Measurements from ENCODE around the gene KPNA1.

Gene KPNA1

DNA sequence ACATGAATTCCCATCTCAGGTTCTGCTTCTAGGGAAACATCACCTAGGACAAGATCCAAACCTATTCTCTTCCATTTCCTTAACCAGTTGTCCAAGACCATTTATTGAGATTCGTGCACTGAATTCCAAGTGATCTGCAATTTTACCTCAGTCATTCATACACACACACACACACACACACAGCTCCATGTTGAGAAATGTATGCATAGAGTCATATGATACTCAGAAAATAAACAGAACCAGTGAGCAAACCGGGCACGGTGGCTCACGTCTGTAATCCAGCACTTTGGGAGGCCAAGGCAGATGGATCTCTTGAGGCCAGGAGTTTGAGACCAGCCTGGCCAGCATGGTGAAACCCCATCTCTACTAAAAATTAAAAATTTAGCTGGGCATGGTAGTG lies 6.1 kb upstream of the KPNA1 start:
- Histone ChIP-seq H4K20me1 (ENCODE audit: insufficient read depth) (no peaks in the 10 kb centered on the region), H3K4me2 (no peak overlapping the region), H3K27ac (no peak overlapping the region), H3K79me2 (ENCODE audit: insufficient read depth, low read depth) (no peaks in the 10 kb centered on the region), H3K36me3 (ENCODE audit: insufficient read depth) (no peaks in the 10 kb centered on the region), H3K27me3 (ENCODE audit: insufficient read depth, low read depth) (no peaks in the 10 kb centered on the region), H2AFZ (ENCODE audit: low read depth) (no peak overlapping the region), H3K4me1 (ENCODE audit: low read depth, poor library complexity, severe bottlenecking) (no peaks in the 10 kb centered on the region), H3K4me3 (IDR thresholded peaks at IDR 0.05; ENCODE audit: insufficient read depth, low read depth, low read length) (no peak overlapping the region), H3K9ac (no peak overlapping the region)
- TF ChIP-seq, protein P1, sequence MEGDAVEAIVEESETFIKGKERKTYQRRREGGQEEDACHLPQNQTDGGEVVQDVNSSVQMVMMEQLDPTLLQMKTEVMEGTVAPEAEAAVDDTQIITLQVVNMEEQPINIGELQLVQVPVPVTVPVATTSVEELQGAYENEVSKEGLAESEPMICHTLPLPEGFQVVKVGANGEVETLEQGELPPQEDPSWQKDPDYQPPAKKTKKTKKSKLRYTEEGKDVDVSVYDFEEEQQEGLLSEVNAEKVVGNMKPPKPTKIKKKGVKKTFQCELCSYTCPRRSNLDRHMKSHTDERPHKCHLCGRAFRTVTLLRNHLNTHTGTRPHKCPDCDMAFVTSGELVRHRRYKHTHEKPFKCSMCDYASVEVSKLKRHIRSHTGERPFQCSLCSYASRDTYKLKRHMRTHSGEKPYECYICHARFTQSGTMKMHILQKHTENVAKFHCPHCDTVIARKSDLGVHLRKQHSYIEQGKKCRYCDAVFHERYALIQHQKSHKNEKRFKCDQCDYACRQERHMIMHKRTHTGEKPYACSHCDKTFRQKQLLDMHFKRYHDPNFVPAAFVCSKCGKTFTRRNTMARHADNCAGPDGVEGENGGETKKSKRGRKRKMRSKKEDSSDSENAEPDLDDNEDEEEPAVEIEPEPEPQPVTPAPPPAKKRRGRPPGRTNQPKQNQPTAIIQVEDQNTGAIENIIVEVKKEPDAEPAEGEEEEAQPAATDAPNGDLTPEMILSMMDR (conservative IDR thresholded peaks at IDR 0.05; ENCODE audit: low read depth, low read length) = no peak

DNA sequence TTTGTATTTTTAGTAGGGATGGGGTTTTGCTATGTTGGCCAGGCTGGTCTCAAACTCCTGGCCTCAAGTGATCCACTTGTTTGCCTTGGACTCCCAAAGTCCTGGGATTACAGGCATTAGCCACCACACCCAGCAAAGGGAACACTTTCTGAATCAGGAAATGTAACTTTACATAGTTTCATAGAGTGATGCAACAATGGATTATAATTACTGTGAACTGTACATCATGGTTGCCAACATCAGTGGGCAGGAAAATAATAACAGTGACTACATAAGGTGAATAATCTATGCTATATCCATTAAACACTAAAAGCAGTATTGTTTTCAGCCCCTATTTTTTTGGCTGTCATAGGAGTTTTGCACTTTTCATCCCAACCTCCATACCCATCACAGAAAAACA lies 5.0 kb upstream of the KPNA1 start:
- no peaks in the 10 kb centered on the region for H3K79me2 ChIP-seq (ENCODE audit: insufficient read depth, low read depth)
- no peak overlapping the region for H3K4me2 ChIP-seq
- no peak overlapping the region for H3K4me3 ChIP-seq (IDR thresholded peaks at IDR 0.05; ENCODE audit: insufficient read depth, low read depth, low read length)
- no peaks in the 10 kb centered on the region for H4K20me1 ChIP-seq (ENCODE audit: insufficient read depth)
- H3K36me3 ChIP-seq (ENCODE audit: insufficient read depth) = no peaks in the 10 kb centered on the region
- no peak overlapping the region for H3K27ac ChIP-seq
- no peak overlapping the region for H2AFZ ChIP-seq (ENCODE audit: low read depth)
- TF ChIP-seq, protein P1 (conservative IDR thresholded peaks at IDR 0.05; ENCODE audit: low read depth, low read length) = no peak
- no peak overlapping the region for H3K9ac ChIP-seq
- H3K27me3 ChIP-seq (ENCODE audit: insufficient read depth, low read depth) = no peaks in the 10 kb centered on the region
- no peaks in the 10 kb centered on the region for H3K4me1 ChIP-seq (ENCODE audit: low read depth, poor library complexity, severe bottlenecking)

- Histone ChIP-seq H3K9ac (no peak overlapping the region), H3K27me3 (ENCODE audit: insufficient read depth, low read depth) (no peaks in the 10 kb centered on the region), H3K27ac (no peak overlapping the region), H3K79me2 (ENCODE audit: insufficient read depth, low read depth) (peaks cover 21% of the 10 kb centered on the region), H3K4me1 (ENCODE audit: low read depth, poor library complexity, severe bottlenecking) (peaks cover 11% of the 10 kb centered on the region), H4K20me1 (ENCODE audit: insufficient read depth) (peaks cover 21% of the 10 kb centered on the region), H2AFZ (ENCODE audit: low read depth) (no peak overlapping the region), H3K36me3 (ENCODE audit: insufficient read depth) (no peaks in the 10 kb centered on the region), H3K4me3 (IDR thresholded peaks at IDR 0.05; ENCODE audit: insufficient read depth, low read depth, low read length) (no peak overlapping the region), H3K4me2 (no peak overlapping the region)
- TF ChIP-seq, protein P1 (conservative IDR thresholded peaks at IDR 0.05; ENCODE audit: low read depth, low read length) = no peak
Measured at GRCh38 chr3:122516846-122517360, 2.2 kb upstream of the KPNA1 start.

GRCh38 chr3:122515870-122516269 lies 1.1 kb upstream of the KPNA1 start:
- TF ChIP-seq, protein P1 (conservative IDR thresholded peaks at IDR 0.05; ENCODE audit: low read depth, low read length) = no peak
- Histone ChIP-seq H3K27me3 (ENCODE audit: insufficient read depth, low read depth) (no peaks in the 10 kb centered on the region), H3K4me3 (IDR thresholded peaks at IDR 0.05; ENCODE audit: insufficient read depth, low read depth, low read length) (no peak overlapping the region), H3K9ac (no peak overlapping the region), H3K36me3 (ENCODE audit: insufficient read depth) (no peaks in the 10 kb centered on the region), H3K4me2 (no peak overlapping the region), H2AFZ (ENCODE audit: low read depth) (no peak overlapping the region), H4K20me1 (ENCODE audit: insufficient read depth) (peaks cover 31% of the 10 kb centered on the region), H3K79me2 (ENCODE audit: insufficient read depth, low read depth) (peaks cover 31% of the 10 kb centered on the region), H3K27ac (no peak overlapping the region), H3K4me1 (ENCODE audit: low read depth, poor library complexity, severe bottlenecking) (peaks cover 11% of the 10 kb centered on the region)
